ENCODE data around the gene SPR. TPM values are rescaled to one million over a fixed set of nuclear protein-coding genes. Genes with fewer than 3 reads are reported as not detected.

The SPR gene
- total and polyA plus RNA-seq, 2 donors (not counting 1 experiment from before 2014, with no cell fraction given), result not detected

- Histone ChIP-seq H2AFZ (ENCODE audit: insufficient read depth, low read depth, low read length, poor library complexity, severe bottlenecking) (no peak overlapping the region), H3K4me1 (ENCODE audit: control insufficient read depth in 2 of 2, insufficient read depth in 2 of 2, low read length in 2 of 2) (no peaks in the 10 kb centered on the region), H3K27ac (ENCODE audit: low read length in 2 of 2) (no peak overlapping the region), H3K36me3 (replicated peaks in 1 of 2; ENCODE audit: control extremely low read depth in 1 of 2, control insufficient read depth in 1 of 2, extremely low read depth in 1 of 2, insufficient read depth in 2 of 2, low read length in 1 of 2) (no peaks in the 10 kb centered on the region), H3K4me3 (ENCODE audit: control extremely low read depth in 1 of 5, extremely low read depth in 1 of 5, insufficient read depth in 1 of 5, low read depth in 2 of 5, low read length in 4 of 5) (no peak overlapping the region), H3K4me2 (replicated peaks; ENCODE audit: low read depth, low read length, poor library complexity, severe bottlenecking) (no peak overlapping the region), H3K27me3 (replicated peaks in 1 of 4; ENCODE audit: control extremely low read depth in 1 of 4, control insufficient read depth in 3 of 4, insufficient read depth in 4 of 4, low read length in 3 of 4) (peaks cover 0 to 40% (median 27%) of the 10 kb centered on the region in 4 experiments), H4K20me1 (ENCODE audit: control insufficient read depth, insufficient read depth, low read length, poor library complexity, severe bottlenecking) (no peaks in the 10 kb centered on the region), H3K9me3 (ENCODE audit: control extremely low read depth in 1 of 3, control insufficient read depth in 2 of 3, insufficient read depth in 1 of 3, low read length in 2 of 3) (no peaks in the 10 kb centered on the region), H3K79me2 (ENCODE audit: control insufficient read depth, insufficient read depth, low read length) (no peaks in the 10 kb centered on the region), H3K9ac (ENCODE audit: low read length) (no peak overlapping the region)
- Mint-ChIP-seq H3K27ac (no peak overlapping the region), H3K4me1 (no peaks in the 10 kb centered on the region), H3K27me3 (peaks cover 19% of the 10 kb centered on the region), H3K4me3 (no peak overlapping the region), H3K9me3 (ENCODE audit: insufficient read depth) (no peaks in the 10 kb centered on the region)
- DNase-seq, result no peak
- CTCF ChIA-PET, result no interaction called here
- POLR2A ChIA-PET, result no interaction called here
- intact Hi-C loops (cut with micrococcal nuclease), result no loop called here
- 93% methylated on average over 12 of the region's 14 CpGs for WGBS (ENCODE audit: insufficient coverage)
- TF ChIP-seq EZH2 (IDR thresholded peaks at IDR 0.05; ENCODE audit: borderline replicate concordance, insufficient read depth, low read depth, low read length, poor library complexity, severe bottlenecking) (no peak), CTCF (IDR thresholded peaks at IDR 0.05) (no peak)
- no peak for ATAC-seq (ENCODE audit: low read depth)
Observed at GRCh38 chr2:72931280-72931910, 44.2 kb downstream of the SPR start.

- peaks cover 0 to 40% (median 20%) of the 10 kb centered on the region in 4 experiments for H3K27me3 ChIP-seq (replicated peaks in 1 of 4; ENCODE audit: control extremely low read depth in 1 of 4, control insufficient read depth in 3 of 4, insufficient read depth in 4 of 4, low read length in 3 of 4)
- TF ChIP-seq CTCF (IDR thresholded peaks at IDR 0.05), result no peak
- TF ChIP-seq EZH2 (IDR thresholded peaks at IDR 0.05; ENCODE audit: borderline replicate concordance, insufficient read depth, low read depth, low read length, poor library complexity, severe bottlenecking), result no peak
- H3K9me3 ChIP-seq (ENCODE audit: control extremely low read depth in 1 of 3, control insufficient read depth in 2 of 3, insufficient read depth in 1 of 3, low read length in 2 of 3), result no peaks in the 10 kb centered on the region
- no peaks in the 10 kb centered on the region for H4K20me1 ChIP-seq (ENCODE audit: control insufficient read depth, insufficient read depth, low read length, poor library complexity, severe bottlenecking)
- Mint-ChIP-seq H3K4me1 (no peaks in the 10 kb centered on the region), H3K4me3 (no peak overlapping the region), H3K9me3 (ENCODE audit: insufficient read depth) (no peaks in the 10 kb centered on the region), H3K27me3 (peaks cover 19% of the 10 kb centered on the region), H3K27ac (no peak overlapping the region)
- no peaks in the 10 kb centered on the region for H3K4me1 ChIP-seq (ENCODE audit: control insufficient read depth in 2 of 2, insufficient read depth in 2 of 2, low read length in 2 of 2)
- H3K79me2 ChIP-seq (ENCODE audit: control insufficient read depth, insufficient read depth, low read length), result no peaks in the 10 kb centered on the region
- ATAC-seq (ENCODE audit: low read depth) (no peak), DNase-seq (no peak)
- no peak overlapping the region for H3K4me2 ChIP-seq (replicated peaks; ENCODE audit: low read depth, low read length, poor library complexity, severe bottlenecking)
- no peak overlapping the region for H2AFZ ChIP-seq (ENCODE audit: insufficient read depth, low read depth, low read length, poor library complexity, severe bottlenecking)
- intact Hi-C loops (cut with micrococcal nuclease), result no loop called here
- ChIA-PET CTCF (no interaction called here), POLR2A (no interaction called here)
- H3K9ac ChIP-seq (ENCODE audit: low read length), result no peak overlapping the region
- 50% methylated on average over 5 of the region's 5 CpGs for WGBS (ENCODE audit: insufficient coverage)
- H3K36me3 ChIP-seq (replicated peaks in 1 of 2; ENCODE audit: control extremely low read depth in 1 of 2, control insufficient read depth in 1 of 2, extremely low read depth in 1 of 2, insufficient read depth in 2 of 2, low read length in 1 of 2), result no peaks in the 10 kb centered on the region
- H3K27ac ChIP-seq (ENCODE audit: low read length in 2 of 2), result no peak overlapping the region
- no peak overlapping the region for H3K4me3 ChIP-seq (ENCODE audit: control extremely low read depth in 1 of 5, extremely low read depth in 1 of 5, insufficient read depth in 1 of 5, low read depth in 2 of 5, low read length in 4 of 5)
Observed at GRCh38 chr2:72932045-72932740, 45.0 kb downstream of the SPR start.

Measured in B cell (primary cell).